HL-60 (cell line): ENCODE data around the gene TMEM156.

ENCODE experiments used
- GABPA ChIP-seq: IDR thresholded peaks from 2 replicates; pipeline ENCODE4 v1.6.1; 2012; ENCODE audit warnings: low read depth
- TF ChIP-seq, protein P1 (sequence below): IDR thresholded peaks from one replicate; pipeline ENCODE4 v1.5.1; 2011; ENCODE audit warnings: low read length, control low read depth, inconsistent platforms; ENCODE audit not compliant: insufficient read depth

GRCh38 chr4:38952017-38952416 lies 80.2 kb downstream of the TMEM156 start:
- TF ChIP-seq, protein P1, sequence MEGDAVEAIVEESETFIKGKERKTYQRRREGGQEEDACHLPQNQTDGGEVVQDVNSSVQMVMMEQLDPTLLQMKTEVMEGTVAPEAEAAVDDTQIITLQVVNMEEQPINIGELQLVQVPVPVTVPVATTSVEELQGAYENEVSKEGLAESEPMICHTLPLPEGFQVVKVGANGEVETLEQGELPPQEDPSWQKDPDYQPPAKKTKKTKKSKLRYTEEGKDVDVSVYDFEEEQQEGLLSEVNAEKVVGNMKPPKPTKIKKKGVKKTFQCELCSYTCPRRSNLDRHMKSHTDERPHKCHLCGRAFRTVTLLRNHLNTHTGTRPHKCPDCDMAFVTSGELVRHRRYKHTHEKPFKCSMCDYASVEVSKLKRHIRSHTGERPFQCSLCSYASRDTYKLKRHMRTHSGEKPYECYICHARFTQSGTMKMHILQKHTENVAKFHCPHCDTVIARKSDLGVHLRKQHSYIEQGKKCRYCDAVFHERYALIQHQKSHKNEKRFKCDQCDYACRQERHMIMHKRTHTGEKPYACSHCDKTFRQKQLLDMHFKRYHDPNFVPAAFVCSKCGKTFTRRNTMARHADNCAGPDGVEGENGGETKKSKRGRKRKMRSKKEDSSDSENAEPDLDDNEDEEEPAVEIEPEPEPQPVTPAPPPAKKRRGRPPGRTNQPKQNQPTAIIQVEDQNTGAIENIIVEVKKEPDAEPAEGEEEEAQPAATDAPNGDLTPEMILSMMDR, result no peak
- no peak for TF ChIP-seq GABPA
